GM12873 (cell line): ENCODE results near the gene PDK1.

Experiments
- TF ChIP-seq, protein P1 (sequence below): IDR thresholded peaks from 2 replicates; pipeline ENCODE4 v1.5.1; 2012; ENCODE audit warnings: low read depth, mild to moderate bottlenecking, moderate library complexity, low read length, control low read depth; ENCODE audit not compliant: insufficient read depth; ENCODE audit errors: missing control alignments

The PDK1 gene

DNA sequence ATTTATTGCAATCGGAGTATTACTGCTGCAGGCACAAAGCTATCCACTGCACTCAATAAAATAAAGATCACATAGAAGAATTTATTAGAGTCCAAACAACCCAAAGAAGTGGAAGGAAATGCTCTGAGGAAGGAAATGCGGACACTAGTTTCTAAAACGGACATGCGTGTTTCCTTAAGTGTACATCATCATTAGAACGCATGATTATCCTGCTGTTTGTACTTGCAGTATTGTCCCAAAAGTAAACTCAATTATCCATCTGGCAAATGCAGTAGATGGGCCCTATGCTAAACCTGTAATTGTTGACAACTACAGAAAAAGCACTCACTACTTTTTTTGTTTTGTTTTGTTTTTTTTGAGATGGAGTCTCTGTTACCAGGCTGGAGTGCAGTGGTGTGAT, 53.6 kb downstream of the PDK1 start:
- TF ChIP-seq, protein P1, sequence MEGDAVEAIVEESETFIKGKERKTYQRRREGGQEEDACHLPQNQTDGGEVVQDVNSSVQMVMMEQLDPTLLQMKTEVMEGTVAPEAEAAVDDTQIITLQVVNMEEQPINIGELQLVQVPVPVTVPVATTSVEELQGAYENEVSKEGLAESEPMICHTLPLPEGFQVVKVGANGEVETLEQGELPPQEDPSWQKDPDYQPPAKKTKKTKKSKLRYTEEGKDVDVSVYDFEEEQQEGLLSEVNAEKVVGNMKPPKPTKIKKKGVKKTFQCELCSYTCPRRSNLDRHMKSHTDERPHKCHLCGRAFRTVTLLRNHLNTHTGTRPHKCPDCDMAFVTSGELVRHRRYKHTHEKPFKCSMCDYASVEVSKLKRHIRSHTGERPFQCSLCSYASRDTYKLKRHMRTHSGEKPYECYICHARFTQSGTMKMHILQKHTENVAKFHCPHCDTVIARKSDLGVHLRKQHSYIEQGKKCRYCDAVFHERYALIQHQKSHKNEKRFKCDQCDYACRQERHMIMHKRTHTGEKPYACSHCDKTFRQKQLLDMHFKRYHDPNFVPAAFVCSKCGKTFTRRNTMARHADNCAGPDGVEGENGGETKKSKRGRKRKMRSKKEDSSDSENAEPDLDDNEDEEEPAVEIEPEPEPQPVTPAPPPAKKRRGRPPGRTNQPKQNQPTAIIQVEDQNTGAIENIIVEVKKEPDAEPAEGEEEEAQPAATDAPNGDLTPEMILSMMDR = no peak

DNA sequence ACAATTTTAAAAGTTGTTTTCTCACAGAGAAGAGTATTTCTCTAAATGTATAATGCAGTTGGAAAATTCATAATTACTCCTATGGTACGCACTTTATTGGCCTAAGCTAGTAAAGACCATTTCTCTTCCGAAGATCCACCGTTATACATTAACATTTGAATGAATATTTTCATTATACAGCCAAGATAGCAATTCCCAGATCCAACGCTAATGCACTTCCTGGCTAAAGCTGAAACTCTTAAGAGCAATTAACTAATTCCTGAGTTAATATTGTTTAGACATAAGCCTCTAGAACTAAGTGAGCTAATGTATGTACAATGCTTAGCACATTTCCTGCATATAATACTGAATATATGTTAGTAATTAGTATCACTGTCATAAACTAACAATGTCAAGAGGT, 56.2 kb downstream of the PDK1 start:
- TF ChIP-seq, protein P1 = no peak

DNA sequence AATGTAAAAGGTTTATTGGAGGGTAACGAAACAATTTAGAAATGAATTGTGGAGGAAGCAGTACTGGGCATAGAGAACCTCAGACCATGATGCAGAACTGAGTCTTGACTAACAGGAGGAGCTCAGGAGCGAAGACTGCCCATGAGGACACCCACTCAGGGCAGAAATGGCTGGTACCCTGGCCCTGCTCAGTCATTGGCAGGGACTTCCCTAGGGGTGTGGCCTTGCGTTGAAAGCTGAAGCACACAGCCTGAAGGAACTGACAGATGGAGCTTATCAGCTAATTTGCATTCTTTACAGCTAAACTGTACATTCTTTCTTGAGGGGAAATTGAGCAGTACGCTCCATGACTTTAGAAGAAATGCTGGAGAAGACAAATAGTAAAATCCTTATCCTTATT, 57.1 kb downstream of the PDK1 start:
- TF ChIP-seq, protein P1 = no peak

DNA sequence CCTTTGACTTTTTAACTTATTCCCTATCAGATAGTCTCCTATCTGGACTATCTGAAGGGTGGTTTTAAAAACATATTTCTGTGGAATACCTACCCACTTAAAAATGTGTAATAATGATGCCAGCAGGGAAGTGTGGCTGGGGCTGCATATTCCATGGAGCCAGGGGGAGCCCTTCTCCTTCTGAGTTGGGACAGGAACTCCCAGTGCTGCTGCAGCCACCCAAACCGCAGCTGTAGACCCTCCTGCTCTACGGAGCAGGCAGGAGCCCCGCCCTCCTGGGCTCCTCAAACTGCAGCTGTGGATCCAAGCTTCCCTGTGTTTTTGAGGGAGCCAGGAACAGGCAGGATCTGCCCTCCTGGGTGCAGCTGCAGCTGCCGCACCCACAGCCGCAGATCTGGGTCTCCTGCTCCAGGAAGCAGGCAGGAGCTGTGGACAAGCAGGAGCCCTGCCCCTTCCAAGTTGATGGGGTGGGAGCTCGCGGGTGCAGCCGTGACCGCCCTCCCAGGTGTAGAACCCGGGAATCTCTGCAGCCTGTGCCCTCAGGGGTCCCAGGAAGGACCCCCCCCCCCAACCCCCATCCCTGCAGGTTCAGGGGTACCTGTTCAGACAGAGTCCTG, 57.8 kb downstream of the PDK1 start:
- TF ChIP-seq, protein P1 = no peak

DNA sequence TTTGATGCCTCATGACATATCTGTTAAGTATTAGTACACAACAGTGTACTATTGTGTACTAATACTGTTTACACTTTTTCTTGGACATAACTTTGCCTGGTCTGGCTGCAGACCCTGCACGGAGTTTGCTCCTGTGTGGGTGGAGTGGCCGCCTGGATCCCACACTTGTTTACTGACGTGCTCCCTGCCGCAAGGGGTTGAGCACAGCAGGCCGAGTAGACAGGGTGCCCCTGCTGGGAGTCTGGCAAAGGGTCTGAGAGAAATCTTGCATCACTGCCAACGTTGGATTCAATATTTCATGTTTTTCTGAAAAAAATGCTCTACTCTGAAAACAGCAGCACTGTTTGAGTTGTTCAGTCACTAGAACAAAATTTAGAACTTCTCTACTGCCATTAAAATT, 59.0 kb downstream of the PDK1 start:
- TF ChIP-seq, protein P1 = no peak

DNA sequence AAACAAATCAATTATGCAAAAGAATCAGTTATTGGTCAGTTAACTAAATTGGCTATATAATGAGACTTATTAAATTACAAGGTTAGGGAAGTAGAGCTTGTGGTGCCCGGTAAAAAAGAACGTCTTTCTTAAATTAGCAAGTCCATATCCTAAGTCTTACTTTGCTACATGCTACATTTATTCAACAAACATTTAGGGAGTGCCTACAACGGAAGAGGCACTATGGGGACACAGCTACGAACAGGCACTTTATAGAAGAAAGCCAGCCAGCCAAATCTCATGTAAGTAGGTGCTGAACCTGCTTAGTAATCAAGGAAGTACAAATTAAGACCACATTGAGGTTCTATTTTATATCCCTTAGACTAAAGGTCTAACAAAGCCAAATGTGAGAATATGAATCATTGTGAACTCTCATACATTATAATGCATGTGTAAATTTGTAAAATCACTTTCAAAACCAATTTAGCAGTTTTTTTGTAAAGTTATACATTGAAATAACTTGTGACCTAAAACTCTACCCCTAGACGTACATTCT, 59.9 kb downstream of the PDK1 start:
- TF ChIP-seq, protein P1 = no peak

DNA sequence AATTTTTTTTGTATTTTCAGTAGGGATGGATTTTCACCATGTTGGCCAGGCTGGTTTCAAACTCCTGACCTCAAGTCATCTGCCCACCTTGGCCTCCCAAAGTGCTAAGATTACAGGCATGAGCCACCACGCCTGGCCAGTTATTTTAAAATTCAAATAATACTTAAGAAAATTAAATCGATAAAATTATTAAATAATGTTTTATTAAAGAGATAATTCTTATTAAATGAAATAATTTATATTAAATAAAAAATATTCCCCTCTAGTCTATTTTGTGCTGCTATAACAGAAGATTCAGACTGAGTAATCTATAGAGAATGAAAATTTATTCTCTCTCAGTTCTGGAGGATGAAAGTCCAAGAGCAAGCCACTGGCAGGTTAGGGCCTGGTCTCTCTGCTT, 61.2 kb downstream of the PDK1 start:
- TF ChIP-seq, protein P1 = no peak
